Mesothelial cell of epicardium (in vitro differentiated cells): ENCODE data around the gene ARSA. TPM values are rescaled to one million over a fixed set of nuclear protein-coding genes. Genes with fewer than 3 reads are reported as not detected.

Experiments used
- DNase-seq, 2 experiments: peaks; one replicate each; pipeline ENCODE4 v3.0.0; 2021; ENCODE audit warnings: low spot score in 2 of 2; ENCODE audit not compliant: unreplicated experiment in 2 of 2
- H3K27ac Mint-ChIP-seq: 2 replicates; pipeline ENCODE4 v1.8.0; 2021; ENCODE audit warnings: mixed read lengths
- H3K27me3 Mint-ChIP-seq: 2 replicates; pipeline ENCODE4 v1.8.0; 2021; ENCODE audit warnings: low read depth, mixed read lengths
- H3K36me3 Mint-ChIP-seq: 2 replicates; pipeline ENCODE4 v1.8.0; 2021; ENCODE audit warnings: mixed read lengths
- H3K4me1 Mint-ChIP-seq: 2 replicates; pipeline ENCODE4 v1.8.0; 2021; ENCODE audit warnings: mixed read lengths
- H3K4me3 Mint-ChIP-seq: 2 replicates; pipeline ENCODE4 v1.8.0; 2021; ENCODE audit warnings: mild to moderate bottlenecking, moderate library complexity, mixed read lengths
- H3K9me3 Mint-ChIP-seq: 2 replicates; pipeline ENCODE4 v1.8.0; 2021; ENCODE audit warnings: mixed read lengths
- CTCF ChIP-seq: fragments of 200-600 bp; sonication (generic); IDR thresholded peaks from one replicate; pipeline ENCODE4 v1.5.0; 2021; ENCODE audit warnings: antibody characterized with exemption; ENCODE audit not compliant: unreplicated experiment
- total RNA-seq: library from RNA; stranded (reverse); gene quantifications from 3 replicates; pipeline ENCODE4 v1.2.1, GENCODE V29; 2021

The ARSA gene
- total RNA-seq, 1 donor from 2014 or later, result 45.2 TPM

- H3K4me1 Mint-ChIP-seq, result peaks cover under 1% of the 10 kb centered on the region
- H3K27me3 Mint-ChIP-seq, result no peaks in the 10 kb centered on the region
- no peak within 1 kb of the TSS for H3K4me3 Mint-ChIP-seq
- TF ChIP-seq CTCF, result no peak
- H3K9me3 Mint-ChIP-seq, result no peaks in the 10 kb centered on the region
- no peaks in the 10 kb centered on the region for H3K36me3 Mint-ChIP-seq
- no peak for DNase-seq
- H3K27ac Mint-ChIP-seq, result no peak within 1 kb of the TSS
Measured at GRCh38 chr22:50577987-50578775, 49.8 kb downstream of the ARSA start, which contains the start of gene CPT1B. TSS of gene CPT1B (minus strand) at chr22:50578427. CDS start at chr22:50577915, 512 bp downstream.

- H3K36me3 Mint-ChIP-seq, result peaks cover 2% of the 10 kb centered on the region
Measured at GRCh38 chr22:50577697-50577986, 50.3 kb downstream of the ARSA start.

GRCh38 chr22:50576806-50577696 is 50.9 kb downstream of the ARSA start:
- no peaks in the 10 kb centered on the region for H3K9me3 Mint-ChIP-seq
- no peaks in the 10 kb centered on the region for H3K27me3 Mint-ChIP-seq
- H3K4me1 Mint-ChIP-seq, result no peaks in the 10 kb centered on the region
- no peak overlapping the region for H3K4me3 Mint-ChIP-seq
- no peak overlapping the region for H3K27ac Mint-ChIP-seq
- no peak for TF ChIP-seq CTCF
- DNase-seq, result no peak
- peaks cover 3% of the 10 kb centered on the region for H3K36me3 Mint-ChIP-seq

More at GRCh38 chr22:50577697-50577986, 50.3 kb downstream of the ARSA start:
- no peaks in the 10 kb centered on the region for H3K9me3 Mint-ChIP-seq
- H3K4me1 Mint-ChIP-seq, result no peaks in the 10 kb centered on the region
- H3K27me3 Mint-ChIP-seq, result no peaks in the 10 kb centered on the region
- no peak overlapping the region for H3K4me3 Mint-ChIP-seq
- no peak for DNase-seq
- no peak for TF ChIP-seq CTCF
- no peak overlapping the region for H3K27ac Mint-ChIP-seq

- Mint-ChIP-seq H3K27ac (no peak overlapping the region), H3K27me3 (no peaks in the 10 kb centered on the region), H3K36me3 (peaks cover 8% of the 10 kb centered on the region), H3K9me3 (no peaks in the 10 kb centered on the region), H3K4me1 (no peaks in the 10 kb centered on the region), H3K4me3 (no peak overlapping the region)
- no peak for DNase-seq
- TF ChIP-seq CTCF, result no peak
Measured at GRCh38 chr22:50576070-50576469, 51.9 kb downstream of the ARSA start.

GRCh38 chr22:50575426-50575941 is 52.5 kb downstream of the ARSA start:
- H3K4me3 Mint-ChIP-seq, result no peak overlapping the region

More at GRCh38 chr22:50575426-50575941, 52.5 kb downstream of the ARSA start:
- peaks cover 12% of the 10 kb centered on the region for H3K36me3 Mint-ChIP-seq
- TF ChIP-seq CTCF, result no peak
- no peaks in the 10 kb centered on the region for H3K27me3 Mint-ChIP-seq
- no peaks in the 10 kb centered on the region for H3K9me3 Mint-ChIP-seq
- no peak for DNase-seq
- no peak overlapping the region for H3K27ac Mint-ChIP-seq
- no peaks in the 10 kb centered on the region for H3K4me1 Mint-ChIP-seq

Other genes with a start within 250 kb of the ARSA start
- 95.8 to 106 TPM (median 105 TPM) in 3 replicates for gene SBF1, start 153.1 kb downstream of the ARSA start, total RNA-seq
- gene ADM2, start 146.6 kb downstream of the ARSA start, total RNA-seq, result 1.4 to 2.0 TPM (median 1.5 TPM) in 3 replicates
- 0.34 to 0.66 TPM in 2 of 3 replicates, not detected in the other for gene MIOX, start 141.3 kb downstream of the ARSA start, total RNA-seq
- 65.2 to 66.2 TPM (median 65.2 TPM) in 3 replicates for gene LMF2, start 120.5 kb downstream of the ARSA start, total RNA-seq
- gene NCAPH2, start 119.9 kb downstream of the ARSA start, total RNA-seq, result 57.9 to 63.1 TPM (median 60.3 TPM) in 3 replicates
- gene SCO2, start 102.6 kb downstream of the ARSA start, total RNA-seq, result 0.65 to 5.0 TPM (median 2.4 TPM) in 3 replicates
- gene TYMP, start 98.1 kb downstream of the ARSA start, total RNA-seq, result 9.3 to 10.3 TPM (median 9.9 TPM) in 3 replicates
- 0.07 to 0.11 TPM (median 0.09 TPM) in 3 replicates for gene KLHDC7B, start 82.3 kb downstream of the ARSA start, total RNA-seq
- 0.59 to 0.76 TPM in 2 of 3 replicates, not detected in the other for gene SYCE3, start 65.2 kb downstream of the ARSA start, total RNA-seq
- 109 to 112 TPM (median 111 TPM) in 3 replicates for gene CPT1B, start 49.7 kb downstream of the ARSA start, total RNA-seq
- gene CHKB, start 45.3 kb downstream of the ARSA start, total RNA-seq, result 115 to 118 TPM (median 116 TPM) in 3 replicates
- gene MAPK8IP2, start 27.4 kb downstream of the ARSA start, total RNA-seq, result 2.8 to 3.2 TPM (median 2.8 TPM) in 3 replicates
- gene SHANK3, start 44.7 kb upstream of the ARSA start, total RNA-seq, result 14.2 to 14.8 TPM (median 14.3 TPM) in 3 replicates
- 1.0 to 2.2 TPM (median 1.2 TPM) in 3 replicates for gene ACR, start 110.1 kb upstream of the ARSA start, total RNA-seq
- 42.3 to 48.3 TPM (median 47.5 TPM) in 3 replicates for gene RABL2B, start 155.5 kb upstream of the ARSA start, total RNA-seq